GM19035 (cell line): ENCODE data around the gene PGLYRP3.
"Not testable (repeated sequence)": the region's sequence is repeated elsewhere in the genome, so short reads cannot be mapped to it uniquely, and the experiment has no call there.

Experiments used
- ATAC-seq: cut with Tn5 transposase; IDR thresholded peaks from one replicate; pipeline ENCODE4 v1.9.1; 2021; ENCODE audit not compliant: unreplicated experiment

Gene PGLYRP3

GRCh38 chr1:153349363-153350320 is 36.9 kb upstream of the PGLYRP3 start:
- no peak for ATAC-seq

- no peak for ATAC-seq
Measured at GRCh38 chr1:153348511-153349362, 36.0 kb upstream of the PGLYRP3 start, which contains the start of gene PGLYRP4. TSS of gene PGLYRP4 (minus strand) at chr1:153348841. CDS start at chr1:153347932, 909 bp downstream.

- no peak for ATAC-seq
Measured at GRCh38 chr1:153347856-153348255, 35.1 kb upstream of the PGLYRP3 start.

GRCh38 chr1:153347049-153347448 is 34.3 kb upstream of the PGLYRP3 start:
- ATAC-seq: not testable (repeated sequence)

GRCh38 chr1:153346077-153346723 is 33.4 kb upstream of the PGLYRP3 start:
- no peak for ATAC-seq

GRCh38 chr1:153345187-153346076 is 32.7 kb upstream of the PGLYRP3 start:
- ATAC-seq: no peak

- no peak for ATAC-seq
Measured at GRCh38 chr1:153344718-153345025, 31.9 kb upstream of the PGLYRP3 start.

GRCh38 chr1:153343811-153344717 is 31.3 kb upstream of the PGLYRP3 start:
- no peak for ATAC-seq

GRCh38 chr1:153343040-153343681 is 30.4 kb upstream of the PGLYRP3 start:
- ATAC-seq: no peak

- ATAC-seq: no peak
Measured at GRCh38 chr1:153342178-153342577, 29.4 kb upstream of the PGLYRP3 start.

GRCh38 chr1:153341431-153341934 is 28.7 kb upstream of the PGLYRP3 start:
- no peak for ATAC-seq

- no peak for ATAC-seq
Measured at GRCh38 chr1:153340356-153340755, 27.6 kb upstream of the PGLYRP3 start.

GRCh38 chr1:153339802-153340201 is 27.1 kb upstream of the PGLYRP3 start:
- no peak for ATAC-seq

- ATAC-seq: no peak
Measured at GRCh38 chr1:153337980-153338853, 25.5 kb upstream of the PGLYRP3 start.

GRCh38 chr1:153336650-153337049 is 23.9 kb upstream of the PGLYRP3 start:
- no peak for ATAC-seq

GRCh38 chr1:153333902-153334301 is 21.1 kb upstream of the PGLYRP3 start:
- no peak for ATAC-seq

- no peak for ATAC-seq
Measured at GRCh38 chr1:153324912-153325311, 12.2 kb upstream of the PGLYRP3 start.

GRCh38 chr1:153322568-153322967 is 9.8 kb upstream of the PGLYRP3 start:
- no peak for ATAC-seq
